SK-N-SH (cell line): ENCODE data around the gene LFNG. TPM values are rescaled to one million over a fixed set of nuclear protein-coding genes. Genes with fewer than 3 reads are reported as not detected.

Experiments
- CTCF ChIA-PET: fragments of 300-600, 350-600 bp; formaldehyde crosslinking; extraction: SDS; loops from one replicate; lab custom pipeline; 2021; lab: Yijun Ruan, JAX
- POLR2A ChIA-PET: fragments of 350-600 bp; sonication (Branson Sonifier 250); formaldehyde crosslinking; extraction: SDS; loops from one replicate; lab custom pipeline; 2020; ENCODE audit warnings: antibody characterized with exemption, inconsistent platforms; lab: Yijun Ruan, JAX
- DNase-seq: peaks from one replicate; pipeline ENCODE4 v3.0.0; 2012
- H2AFZ ChIP-seq: fragments of 200-600 bp; sonication (generic); 2 replicates; pipeline ENCODE4 v1.8.1; 2016; ENCODE audit warnings: antibody characterized with exemption, mild to moderate bottlenecking, low read depth
- H3F3A ChIP-seq: fragments of 200-600 bp; sonication (generic); replicated peaks from 2 replicates; pipeline ENCODE3; 2016; ENCODE audit warnings: antibody characterized with exemption, mild to moderate bottlenecking; ENCODE audit not compliant: insufficient read depth
- H3K27ac ChIP-seq, 2 experiments: fragments of 200-500 bp in 1 of 2; fragments of 200-600 bp in 1 of 2; sonication (Bioruptor generic) in 1 of 2; sonication (generic), shearing (Covaris generic) in 1 of 2; 2 replicates each; pipeline versions ENCODE4 v1.5.1 to v1.6.1; 2014 to 2016; ENCODE audit warnings: low read depth in 2 of 2, inconsistent platforms in 1 of 2, low read length in 1 of 2, mild to moderate bottlenecking in 1 of 2, mixed read lengths in 1 of 2
- H3K27me3 ChIP-seq: fragments of 200-600 bp; sonication (generic), shearing (Covaris generic); 2 replicates; pipeline ENCODE4 v1.6.1; 2016; ENCODE audit warnings: mixed run types; ENCODE audit not compliant: insufficient read depth
- H3K36me3 ChIP-seq, 2 experiments: fragments of 200-500 bp in 1 of 2; fragments of 200-600 bp in 1 of 2; sonication (Bioruptor generic) in 1 of 2; sonication (generic) in 1 of 2; replicated peaks in 1 of 2; 2 replicates each; pipeline versions ENCODE3 to v1.5.1; 2014 to 2016; ENCODE audit warnings: low read length in 1 of 2, mild to moderate bottlenecking in 1 of 2; ENCODE audit not compliant: insufficient read depth in 2 of 2, control insufficient read depth in 1 of 2
- H3K4me1 ChIP-seq, 2 experiments: fragments of 200-500 bp in 1 of 2; fragments of 200-600 bp in 1 of 2; sonication (Bioruptor generic) in 1 of 2; sonication (generic), shearing (Covaris generic) in 1 of 2; 2 replicates each; pipeline versions ENCODE4 v1.5.1 to v1.6.1; 2014 to 2016; ENCODE audit warnings: low read depth in 1 of 2, low read length in 1 of 2, mixed run types in 1 of 2; ENCODE audit not compliant: insufficient read depth in 2 of 2, control insufficient read depth in 1 of 2
- H3K4me2 ChIP-seq: fragments of 200-600 bp; sonication (generic), shearing (Covaris generic); 2 replicates; pipeline ENCODE4 v1.6.1; 2017; ENCODE audit warnings: mixed run types
- H3K4me3 ChIP-seq, 2 experiments: fragments of 200-500 bp in 1 of 2; fragments of 200-600 bp in 1 of 2; sonication (Bioruptor generic) in 1 of 2; sonication (generic), shearing (Covaris generic) in 1 of 2; 2 replicates each; pipeline versions ENCODE4 v1.5.1 to v1.8.1; 2014 to 2016; ENCODE audit warnings: low read depth in 2 of 2, inconsistent platforms in 1 of 2, low read length in 1 of 2, mild to moderate bottlenecking in 1 of 2, mixed read lengths in 1 of 2, moderate library complexity in 1 of 2
- H3K79me2 ChIP-seq: fragments of 200-600 bp; sonication (generic); 2 replicates; pipeline ENCODE4 v1.8.1; 2017; ENCODE audit warnings: mild to moderate bottlenecking; ENCODE audit not compliant: insufficient read depth
- H3K9ac ChIP-seq: fragments of 200-600 bp; sonication (generic); 2 replicates; pipeline ENCODE4 v1.6.1; 2017; ENCODE audit warnings: mixed run types
- H3K9me2 ChIP-seq: fragments of 200-600 bp; sonication (generic); 2 replicates; pipeline ENCODE4 v1.6.1; 2017; ENCODE audit warnings: mixed run types
- H3K9me3 ChIP-seq: fragments of 200-600 bp; sonication (generic); 2 replicates; pipeline ENCODE4 v1.6.1; 2017; ENCODE audit warnings: mixed run types, mild to moderate bottlenecking, moderate library complexity
- H4K20me1 ChIP-seq: fragments of 200-600 bp; sonication (generic); 2 replicates; pipeline ENCODE4 v1.6.1; 2017; ENCODE audit warnings: mild to moderate bottlenecking, mixed run types; ENCODE audit not compliant: insufficient read depth
- CHD2 ChIP-seq: fragments of 150-350 bp; IDR thresholded peaks from 2 replicates; pipeline ENCODE4 v1.6.1; 2018; ENCODE audit warnings: low read length; ENCODE audit not compliant: partially characterized antibody
- CTCF ChIP-seq: fragments of 200-600 bp; sonication (generic); IDR thresholded peaks from 2 replicates; pipeline ENCODE4 v1.6.1; 2017; ENCODE audit warnings: antibody characterized with exemption, mild to moderate bottlenecking, moderate library complexity
- ELF1 ChIP-seq: IDR thresholded peaks from 2 replicates; pipeline ENCODE4 v1.4.0; 2012
- EP300 ChIP-seq, 2 experiments: IDR thresholded peaks; 2 replicates each; pipeline versions ENCODE4 v1.4.0 to v1.6.1; 2012; ENCODE audit warnings: borderline replicate concordance in 1 of 2, low read depth in 1 of 2, low read length in 1 of 2
- JUND ChIP-seq: IDR thresholded peaks from 2 replicates; pipeline ENCODE4 v1.4.0; 2012
- NFIC ChIP-seq: IDR thresholded peaks from 2 replicates; pipeline ENCODE4 v1.4.0; 2012; ENCODE audit warnings: borderline replicate concordance
- NRF1 ChIP-seq: IDR thresholded peaks from 2 replicates; pipeline ENCODE4 v1.6.1; 2012; ENCODE audit warnings: low read depth, mild to moderate bottlenecking, low read length
- POLR2AphosphoS5 ChIP-seq: IDR thresholded peaks from 2 replicates; pipeline ENCODE4 v1.6.1; 2012; ENCODE audit warnings: low read depth, low read length
- RCOR1 ChIP-seq: fragments of 150-350 bp; IDR thresholded peaks from 2 replicates; pipeline ENCODE4 v1.6.1; 2017; ENCODE audit warnings: antibody characterized with exemption, low read length
- WGBS: methylation state at CpG from one replicate; pipeline ENCODE4 v1.1.6; 2017; ENCODE audit warnings: low lambda C conversion rate; 5-methylcytosine and 5-hydroxymethylcytosine counted together
- polyA plus RNA-seq, 3 experiments: library from polyadenylated mRNA; depleted of rRNA; stranded (reverse); fragments of >200 nt; gene quantifications; 2 replicates each; pipeline ENCODE4 v1.2.3, GENCODE V29; 2012
- TF ChIP-seq, protein P1 (sequence below): IDR thresholded peaks from 2 replicates; pipeline ENCODE4 v1.6.1; 2012; ENCODE audit warnings: mild to moderate bottlenecking, low read depth, low read length, moderate library complexity
- TF ChIP-seq, protein P2 (sequence below): fragments of 150-350 bp; IDR thresholded peaks from 2 replicates; pipeline ENCODE4 v1.6.1; 2017; ENCODE audit warnings: antibody characterized with exemption, low read length, low read depth, borderline replicate concordance

The LFNG gene
- polyA plus RNA-seq, 1 of the 3 experiments (the other 2 are of a cell fraction): 9.4 TPM

GRCh38 chr7:2478399-2478785, 41.2 kb upstream of the LFNG start:
- Histone ChIP-seq H3K79me2 (no peaks in the 10 kb centered on the region), H3F3A (no peaks in the 10 kb centered on the region), H3K27ac (no peak overlapping the region), H3K4me2 (no peak overlapping the region; the same call in 1 of the 2 replicates), H3K36me3 (no peaks in the 10 kb centered on the region), H3K4me3 (no peak overlapping the region), H3K9me3 (no peaks in the 10 kb centered on the region), H3K9ac (no peak overlapping the region), H4K20me1 (no peaks in the 10 kb centered on the region), H2AFZ (no peak overlapping the region), H3K4me1 (peaks cover 0 to 12% of the 10 kb centered on the region in 2 experiments; a peak in 1 of 4 replicates), H3K27me3 (no peaks in the 10 kb centered on the region), H3K9me2 (no peaks in the 10 kb centered on the region)
- TF ChIP-seq NRF1 (no peak), NFIC (no peak)
- TF ChIP-seq, protein P1, sequence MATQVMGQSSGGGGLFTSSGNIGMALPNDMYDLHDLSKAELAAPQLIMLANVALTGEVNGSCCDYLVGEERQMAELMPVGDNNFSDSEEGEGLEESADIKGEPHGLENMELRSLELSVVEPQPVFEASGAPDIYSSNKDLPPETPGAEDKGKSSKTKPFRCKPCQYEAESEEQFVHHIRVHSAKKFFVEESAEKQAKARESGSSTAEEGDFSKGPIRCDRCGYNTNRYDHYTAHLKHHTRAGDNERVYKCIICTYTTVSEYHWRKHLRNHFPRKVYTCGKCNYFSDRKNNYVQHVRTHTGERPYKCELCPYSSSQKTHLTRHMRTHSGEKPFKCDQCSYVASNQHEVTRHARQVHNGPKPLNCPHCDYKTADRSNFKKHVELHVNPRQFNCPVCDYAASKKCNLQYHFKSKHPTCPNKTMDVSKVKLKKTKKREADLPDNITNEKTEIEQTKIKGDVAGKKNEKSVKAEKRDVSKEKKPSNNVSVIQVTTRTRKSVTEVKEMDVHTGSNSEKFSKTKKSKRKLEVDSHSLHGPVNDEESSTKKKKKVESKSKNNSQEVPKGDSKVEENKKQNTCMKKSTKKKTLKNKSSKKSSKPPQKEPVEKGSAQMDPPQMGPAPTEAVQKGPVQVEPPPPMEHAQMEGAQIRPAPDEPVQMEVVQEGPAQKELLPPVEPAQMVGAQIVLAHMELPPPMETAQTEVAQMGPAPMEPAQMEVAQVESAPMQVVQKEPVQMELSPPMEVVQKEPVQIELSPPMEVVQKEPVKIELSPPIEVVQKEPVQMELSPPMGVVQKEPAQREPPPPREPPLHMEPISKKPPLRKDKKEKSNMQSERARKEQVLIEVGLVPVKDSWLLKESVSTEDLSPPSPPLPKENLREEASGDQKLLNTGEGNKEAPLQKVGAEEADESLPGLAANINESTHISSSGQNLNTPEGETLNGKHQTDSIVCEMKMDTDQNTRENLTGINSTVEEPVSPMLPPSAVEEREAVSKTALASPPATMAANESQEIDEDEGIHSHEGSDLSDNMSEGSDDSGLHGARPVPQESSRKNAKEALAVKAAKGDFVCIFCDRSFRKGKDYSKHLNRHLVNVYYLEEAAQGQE: no peak
- POLR2A ChIA-PET: interaction anchor here (0.6 kb wide), 1 partner anchor 76 kb away, joined by 3 read pairs; no protein-coding TSS in a partner anchor
- CTCF ChIA-PET: interaction anchor here (0.5 to 5.8 kb wide), 42 partner anchors 9 to 241 kb away, joined by 3 to 48 read pairs (median 5); partner anchors contain the start of gene IQCE
- 85% methylated on average over 11 of the region's 11 CpGs for WGBS
- DNase-seq: no peak

GRCh38 chr7:2478800-2479199, 40.8 kb upstream of the LFNG start:
- TF ChIP-seq CTCF: no peak
- TF ChIP-seq, protein P2, sequence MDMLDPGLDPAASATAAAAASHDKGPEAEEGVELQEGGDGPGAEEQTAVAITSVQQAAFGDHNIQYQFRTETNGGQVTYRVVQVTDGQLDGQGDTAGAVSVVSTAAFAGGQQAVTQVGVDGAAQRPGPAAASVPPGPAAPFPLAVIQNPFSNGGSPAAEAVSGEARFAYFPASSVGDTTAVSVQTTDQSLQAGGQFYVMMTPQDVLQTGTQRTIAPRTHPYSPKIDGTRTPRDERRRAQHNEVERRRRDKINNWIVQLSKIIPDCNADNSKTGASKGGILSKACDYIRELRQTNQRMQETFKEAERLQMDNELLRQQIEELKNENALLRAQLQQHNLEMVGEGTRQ: no peak
- TF ChIP-seq RCOR1: no peak
- no peak for TF ChIP-seq ELF1
- no peak for TF ChIP-seq EP300 (IDR thresholded peaks at IDR 0.05; ENCODE audit: borderline replicate concordance in 1 of 2, low read depth in 1 of 2, low read length in 1 of 2)
- no peak for TF ChIP-seq CHD2
- TF ChIP-seq JUND: no peak
- no peak for TF ChIP-seq POLR2AphosphoS5
- TF ChIP-seq, all 33 proteins: peak for 0
- CTCF ChIA-PET: interaction anchor here (0.7 to 5.8 kb wide), 34 partner anchors 9 to 240 kb away, joined by 3 to 48 read pairs (median 5); partner anchors contain the start of gene IQCE
- WGBS: 100% methylated on average over 10 of the region's 19 CpGs

More at GRCh38 chr7:2478800-2479199, 40.8 kb upstream of the LFNG start:
- DNase-seq: no peak
- Histone ChIP-seq H3F3A (no peaks in the 10 kb centered on the region), H3K9me2 (no peaks in the 10 kb centered on the region), H3K4me3 (no peak overlapping the region), H3K9me3 (no peaks in the 10 kb centered on the region), H3K36me3 (no peaks in the 10 kb centered on the region), H2AFZ (no peak overlapping the region), H4K20me1 (no peaks in the 10 kb centered on the region), H3K27me3 (no peaks in the 10 kb centered on the region), H3K27ac (no peak overlapping the region), H3K4me1 (peaks cover 0 to 14% of the 10 kb centered on the region in 2 experiments; a peak in 1 of 4 replicates), H3K9ac (no peak overlapping the region), H3K4me2 (no peak overlapping the region), H3K79me2 (no peaks in the 10 kb centered on the region)
- POLR2A ChIA-PET: interaction anchor here (0.6 kb wide), 1 partner anchor 75 kb away, joined by 3 read pairs; no protein-coding TSS in a partner anchor
